Tongue (tissue), 2 donors: ENCODE results near the gene KDM5B. TPM values are rescaled to one million over a fixed set of nuclear protein-coding genes. Genes with fewer than 3 reads are reported as not detected.
"Not testable (repeated sequence)": the region's sequence is repeated elsewhere in the genome, so short reads cannot be mapped to it uniquely, and the experiment has no call there.

ENCODE experiments used
- DNase-seq: peaks from one replicate; pipeline ENCODE4 v3.0.0-alpha.2; 2015
- total RNA-seq: library from RNA; depleted of rRNA; stranded (reverse); fragments of >200 nt; gene quantifications from one replicate; pipeline ENCODE4 v1.2.3, GENCODE V29; 2014

The KDM5B gene
- total RNA-seq, 1 donor from 2014 or later, result 118 TPM

- no peak for DNase-seq
Measured at GRCh38 chr1:202791077-202791747, 17.0 kb downstream of the KDM5B start.

GRCh38 chr1:202788800-202789199 lies 19.4 kb downstream of the KDM5B start:
- no peak for DNase-seq

- no peak for DNase-seq
Measured at GRCh38 chr1:202786804-202787203, 21.4 kb downstream of the KDM5B start.

GRCh38 chr1:202781180-202781579 lies 27.0 kb downstream of the KDM5B start:
- DNase-seq, result no peak

GRCh38 chr1:202770135-202770534 lies 38.1 kb downstream of the KDM5B start:
- no peak for DNase-seq

GRCh38 chr1:202765721-202766120 lies 42.5 kb downstream of the KDM5B start:
- DNase-seq, result no peak

- DNase-seq, result no peak
Measured at GRCh38 chr1:202762019-202762418, 46.2 kb downstream of the KDM5B start.

GRCh38 chr1:202760589-202760988 lies 47.6 kb downstream of the KDM5B start:
- no peak for DNase-seq

GRCh38 chr1:202756391-202756790 lies 51.8 kb downstream of the KDM5B start:
- DNase-seq, result no peak

- DNase-seq, result no peak
Measured at GRCh38 chr1:202754293-202754692, 53.9 kb downstream of the KDM5B start.

GRCh38 chr1:202752774-202753173 lies 55.4 kb downstream of the KDM5B start:
- no peak for DNase-seq

GRCh38 chr1:202750761-202751160 lies 57.5 kb downstream of the KDM5B start:
- DNase-seq, result no peak

- DNase-seq, result no peak
Measured at GRCh38 chr1:202750024-202750423, 58.2 kb downstream of the KDM5B start.

- no peak for DNase-seq
Measured at GRCh38 chr1:202745323-202745888, 62.8 kb downstream of the KDM5B start.

GRCh38 chr1:202744770-202745169 lies 63.5 kb downstream of the KDM5B start:
- not testable (repeated sequence) for DNase-seq

- DNase-seq, result no peak
Measured at GRCh38 chr1:202742496-202742895, 65.7 kb downstream of the KDM5B start.

GRCh38 chr1:202733251-202733650 lies 75.0 kb downstream of the KDM5B start:
- no peak for DNase-seq

- no peak for DNase-seq
Measured at GRCh38 chr1:202728951-202729350, 79.3 kb downstream of the KDM5B start.

GRCh38 chr1:202725526-202725925 lies 82.7 kb downstream of the KDM5B start:
- no peak for DNase-seq

GRCh38 chr1:202723708-202724107 lies 84.5 kb downstream of the KDM5B start:
- no peak for DNase-seq

- not testable (repeated sequence) for DNase-seq
Measured at GRCh38 chr1:202723046-202723445, 85.2 kb downstream of the KDM5B start.

GRCh38 chr1:202716654-202717053 lies 91.6 kb downstream of the KDM5B start:
- no peak for DNase-seq

- not testable (repeated sequence) for DNase-seq
Measured at GRCh38 chr1:202714202-202714601, 94.0 kb downstream of the KDM5B start.

- no peak for DNase-seq
Measured at GRCh38 chr1:202713110-202713509, 95.1 kb downstream of the KDM5B start.
